Measurements from ENCODE around the gene OR2D2. TPM values are rescaled to one million over a fixed set of nuclear protein-coding genes. Genes with fewer than 3 reads are reported as not detected.

OR2D2 gene
- total and polyA plus RNA-seq, 4 donors = not detected

DNA sequence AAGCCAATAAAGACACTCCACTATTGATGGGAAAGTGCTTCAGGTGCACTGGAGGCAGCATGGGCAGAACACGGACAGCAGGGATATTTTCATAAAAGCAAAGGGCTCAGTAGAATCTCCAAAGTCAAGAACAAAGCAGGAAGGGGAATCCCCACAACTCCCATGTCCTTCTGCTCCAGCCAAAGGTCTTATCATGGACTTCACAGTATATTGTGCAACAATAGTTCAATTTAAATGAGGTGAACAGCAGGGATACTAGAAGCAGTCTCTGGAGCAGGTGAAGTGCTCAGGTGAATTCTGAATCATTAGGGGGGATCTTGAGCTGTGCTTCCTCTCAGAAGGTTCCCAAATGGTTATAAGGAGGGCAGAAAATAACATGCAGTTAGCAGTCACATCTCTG lies 6.6 kb upstream of the OR2D2 start:
- TF ChIP-seq, protein P1, sequence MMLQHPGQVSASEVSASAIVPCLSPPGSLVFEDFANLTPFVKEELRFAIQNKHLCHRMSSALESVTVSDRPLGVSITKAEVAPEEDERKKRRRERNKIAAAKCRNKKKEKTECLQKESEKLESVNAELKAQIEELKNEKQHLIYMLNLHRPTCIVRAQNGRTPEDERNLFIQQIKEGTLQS (IDR thresholded peaks at IDR 0.05) = no peak
- TF ChIP-seq NR2F2 (IDR thresholded peaks at IDR 0.05) (no peak), CTCF (IDR thresholded peaks at IDR 0.05; ENCODE audit: low read depth, low read length, missing input control) (no peak), GABPA (IDR thresholded peaks at IDR 0.05 in 1 of 2, conservative IDR thresholded peaks at IDR 0.05 in 1 of 2) (no peak), JUND (IDR thresholded peaks at IDR 0.05) (no peak), TAF1 (conservative IDR thresholded peaks at IDR 0.05) (no peak), FOXA1 (IDR thresholded peaks at IDR 0.05) (no peak), MAX (IDR thresholded peaks at IDR 0.05) (no peak), ZBTB33 (IDR thresholded peaks at IDR 0.05) (no peak), HNF4A (conservative IDR thresholded peaks at IDR 0.05) (no peak), YY1 (IDR thresholded peaks at IDR 0.05) (no peak)
- TF ChIP-seq, protein P2, sequence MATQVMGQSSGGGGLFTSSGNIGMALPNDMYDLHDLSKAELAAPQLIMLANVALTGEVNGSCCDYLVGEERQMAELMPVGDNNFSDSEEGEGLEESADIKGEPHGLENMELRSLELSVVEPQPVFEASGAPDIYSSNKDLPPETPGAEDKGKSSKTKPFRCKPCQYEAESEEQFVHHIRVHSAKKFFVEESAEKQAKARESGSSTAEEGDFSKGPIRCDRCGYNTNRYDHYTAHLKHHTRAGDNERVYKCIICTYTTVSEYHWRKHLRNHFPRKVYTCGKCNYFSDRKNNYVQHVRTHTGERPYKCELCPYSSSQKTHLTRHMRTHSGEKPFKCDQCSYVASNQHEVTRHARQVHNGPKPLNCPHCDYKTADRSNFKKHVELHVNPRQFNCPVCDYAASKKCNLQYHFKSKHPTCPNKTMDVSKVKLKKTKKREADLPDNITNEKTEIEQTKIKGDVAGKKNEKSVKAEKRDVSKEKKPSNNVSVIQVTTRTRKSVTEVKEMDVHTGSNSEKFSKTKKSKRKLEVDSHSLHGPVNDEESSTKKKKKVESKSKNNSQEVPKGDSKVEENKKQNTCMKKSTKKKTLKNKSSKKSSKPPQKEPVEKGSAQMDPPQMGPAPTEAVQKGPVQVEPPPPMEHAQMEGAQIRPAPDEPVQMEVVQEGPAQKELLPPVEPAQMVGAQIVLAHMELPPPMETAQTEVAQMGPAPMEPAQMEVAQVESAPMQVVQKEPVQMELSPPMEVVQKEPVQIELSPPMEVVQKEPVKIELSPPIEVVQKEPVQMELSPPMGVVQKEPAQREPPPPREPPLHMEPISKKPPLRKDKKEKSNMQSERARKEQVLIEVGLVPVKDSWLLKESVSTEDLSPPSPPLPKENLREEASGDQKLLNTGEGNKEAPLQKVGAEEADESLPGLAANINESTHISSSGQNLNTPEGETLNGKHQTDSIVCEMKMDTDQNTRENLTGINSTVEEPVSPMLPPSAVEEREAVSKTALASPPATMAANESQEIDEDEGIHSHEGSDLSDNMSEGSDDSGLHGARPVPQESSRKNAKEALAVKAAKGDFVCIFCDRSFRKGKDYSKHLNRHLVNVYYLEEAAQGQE (IDR thresholded peaks at IDR 0.05) = no peak
- H3K36me3 ChIP-seq (ENCODE audit: control insufficient read depth in 4 of 4, insufficient read depth in 3 of 4, low read depth in 1 of 4, low read length in 3 of 4) = no peaks in the 10 kb centered on the region
- no peak overlapping the region for H3K9ac ChIP-seq (ENCODE audit: low read depth in 1 of 2, low read length in 2 of 2)
- DNase-seq (ENCODE audit: low spot score) = no peak
- no peak overlapping the region for H3K27ac ChIP-seq (ENCODE audit: low read depth in 1 of 2, low read length in 2 of 2)
- H3K4me1 ChIP-seq (ENCODE audit: control insufficient read depth in 4 of 4, insufficient read depth in 4 of 4, low read length in 3 of 4) = no peaks in the 10 kb centered on the region
- no peak overlapping the region for H3K4me3 ChIP-seq (ENCODE audit: low read depth in 1 of 3, low read length in 3 of 3)
- peaks cover 0 to 2% (median 0%) of the 10 kb centered on the region in 4 donors for H3K27me3 ChIP-seq (ENCODE audit: control insufficient read depth in 4 of 4, insufficient read depth in 4 of 4, low read length in 3 of 4)
- 26% methylated on average over 1 of the region's 1 CpG for WGBS
- H3K9me3 ChIP-seq (ENCODE audit: control insufficient read depth in 4 of 4, low read length in 3 of 4) = no peaks in the 10 kb centered on the region

DNA sequence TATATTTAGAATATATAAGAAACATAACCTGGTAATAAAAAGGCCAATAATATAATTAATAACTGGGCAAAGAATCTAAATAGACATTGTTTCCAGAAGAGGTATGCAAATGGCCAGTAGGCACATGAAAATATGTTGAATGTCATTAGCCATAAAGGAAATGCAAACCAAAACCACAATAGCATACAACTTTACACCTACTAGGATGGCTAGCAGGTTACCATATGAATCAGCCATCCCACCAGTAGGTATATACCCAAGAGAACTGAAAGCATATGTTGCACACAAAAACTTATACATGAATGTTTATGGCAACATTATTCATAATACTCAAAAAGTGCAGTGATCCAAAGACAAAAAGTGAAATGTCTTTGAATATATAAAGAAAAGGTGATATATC lies 2.7 kb upstream of the OR2D2 start:
- H3K9me3 ChIP-seq (ENCODE audit: control insufficient read depth in 4 of 4, low read length in 3 of 4) = no peaks in the 10 kb centered on the region
- no peak overlapping the region for H3K27ac ChIP-seq (ENCODE audit: low read depth in 1 of 2, low read length in 2 of 2)
- no peaks in the 10 kb centered on the region for H3K4me1 ChIP-seq (ENCODE audit: control insufficient read depth in 4 of 4, insufficient read depth in 4 of 4, low read length in 3 of 4)
- peaks cover 0 to 2% (median 0%) of the 10 kb centered on the region in 4 donors for H3K27me3 ChIP-seq (ENCODE audit: control insufficient read depth in 4 of 4, insufficient read depth in 4 of 4, low read length in 3 of 4)
- H3K4me3 ChIP-seq (ENCODE audit: low read depth in 1 of 3, low read length in 3 of 3) = no peak overlapping the region
- no peak overlapping the region for H3K9ac ChIP-seq (ENCODE audit: low read depth in 1 of 2, low read length in 2 of 2)
- no peak for TF ChIP-seq YY1 (IDR thresholded peaks at IDR 0.05)
- TF ChIP-seq FOXA1 (IDR thresholded peaks at IDR 0.05) = no peak
- TF ChIP-seq MAX (IDR thresholded peaks at IDR 0.05) = no peak
- TF ChIP-seq HNF4G (IDR thresholded peaks at IDR 0.05) = no peak
- TF ChIP-seq JUND (IDR thresholded peaks at IDR 0.05) = no peak
- TF ChIP-seq RAD21 (IDR thresholded peaks at IDR 0.05) = no peak
- TF ChIP-seq HNF4A (conservative IDR thresholded peaks at IDR 0.05) = no peak
- TF ChIP-seq, protein P1 (IDR thresholded peaks at IDR 0.05) = no peak
- TF ChIP-seq ZBTB33 (IDR thresholded peaks at IDR 0.05) = no peak
- TF ChIP-seq GABPA (IDR thresholded peaks at IDR 0.05 in 1 of 2, conservative IDR thresholded peaks at IDR 0.05 in 1 of 2) = no peak
- no peak for DNase-seq (ENCODE audit: low spot score)
- H3K36me3 ChIP-seq (ENCODE audit: control insufficient read depth in 4 of 4, insufficient read depth in 3 of 4, low read depth in 1 of 4, low read length in 3 of 4) = no peaks in the 10 kb centered on the region

All from liver (tissue), 9 donors.